GM12873 (cell line): ENCODE measurements around the gene FAM161A.

Source experiments
- CTCF ChIP-seq: IDR thresholded peaks from 2 replicates; pipeline ENCODE4 v1.5.1; 2012; ENCODE audit warnings: low read depth, mild to moderate bottlenecking, moderate library complexity, low read length, control low read depth; ENCODE audit not compliant: insufficient read depth; ENCODE audit errors: missing control alignments

Gene FAM161A

GRCh38 chr2:61853086-61853846, 594 bp downstream of the FAM161A start:
- no peak for TF ChIP-seq CTCF

GRCh38 chr2:61845320-61845719, 8.5 kb downstream of the FAM161A start:
- no peak for TF ChIP-seq CTCF

- TF ChIP-seq CTCF = no peak
Observed at GRCh38 chr2:61841286-61841685, 12.6 kb downstream of the FAM161A start.

GRCh38 chr2:61834893-61835292, 19.0 kb downstream of the FAM161A start:
- TF ChIP-seq CTCF = no peak

- TF ChIP-seq CTCF = no peak
Observed at GRCh38 chr2:61833971-61834370, 19.9 kb downstream of the FAM161A start.

GRCh38 chr2:61832183-61832841, 21.5 kb downstream of the FAM161A start:
- no peak for TF ChIP-seq CTCF

- no peak for TF ChIP-seq CTCF
Observed at GRCh38 chr2:61822255-61822654, 31.6 kb downstream of the FAM161A start.
